SK-N-SH (cell line): ENCODE measurements around the gene UNC13D.

ENCODE experiments used
- EP300 ChIP-seq, 2 experiments: IDR thresholded peaks; 2 replicates each; pipeline versions ENCODE4 v1.4.0 to v1.6.1; 2012; ENCODE audit warnings: borderline replicate concordance in 1 of 2, low read depth in 1 of 2, low read length in 1 of 2
- EZH2phosphoT487 ChIP-seq: fragments of 200-600 bp; sonication (generic); IDR thresholded peaks from 2 replicates; pipeline ENCODE4 v1.6.1; 2017; ENCODE audit warnings: low read depth, mixed run types, mild to moderate bottlenecking, antibody characterized with exemption, moderate library complexity, borderline replicate concordance
- FOXM1 ChIP-seq: IDR thresholded peaks from 2 replicates; pipeline ENCODE4 v1.4.0; 2012; ENCODE audit warnings: low read depth, mild to moderate bottlenecking
- GABPA ChIP-seq: IDR thresholded peaks from 2 replicates; pipeline ENCODE4 v1.4.0; 2012; ENCODE audit warnings: low read depth, mild to moderate bottlenecking
- GATA2 ChIP-seq: sonication (generic); formaldehyde crosslinking; IDR thresholded peaks from 2 replicates; pipeline ENCODE4 v1.5.0; 2020; ENCODE audit warnings: mild to moderate bottlenecking, missing genetic modification reagents
- JUND ChIP-seq: IDR thresholded peaks from 2 replicates; pipeline ENCODE4 v1.4.0; 2012
- NRF1 ChIP-seq: IDR thresholded peaks from 2 replicates; pipeline ENCODE4 v1.6.1; 2012; ENCODE audit warnings: low read depth, mild to moderate bottlenecking, low read length
- POLR2AphosphoS5 ChIP-seq: IDR thresholded peaks from 2 replicates; pipeline ENCODE4 v1.6.1; 2012; ENCODE audit warnings: low read depth, low read length
- RAD21 ChIP-seq: IDR thresholded peaks from 2 replicates; pipeline ENCODE4 v1.6.1; 2012; ENCODE audit warnings: mild to moderate bottlenecking, low read length
- RCOR1 ChIP-seq: fragments of 150-350 bp; IDR thresholded peaks from 2 replicates; pipeline ENCODE4 v1.6.1; 2017; ENCODE audit warnings: antibody characterized with exemption, low read length
- REST ChIP-seq: IDR thresholded peaks from 2 replicates; pipeline ENCODE4 v1.6.1; 2012; ENCODE audit warnings: mild to moderate bottlenecking, low read depth, low read length, moderate library complexity
- USF1 ChIP-seq: IDR thresholded peaks from 2 replicates; pipeline ENCODE4 v1.4.0; 2012; ENCODE audit warnings: low read depth, borderline replicate concordance
- USF2 ChIP-seq: fragments of 150-350 bp; IDR thresholded peaks from 2 replicates; pipeline ENCODE4 v1.6.1; 2017; ENCODE audit warnings: antibody characterized with exemption, low read length, low read depth, borderline replicate concordance
- TF ChIP-seq, protein P1 (sequence below): fragments of 200-600 bp; sonication (generic); IDR thresholded peaks from 2 replicates; pipeline ENCODE4 v1.6.1; 2017; ENCODE audit warnings: antibody characterized with exemption, mild to moderate bottlenecking, moderate library complexity

DNA sequence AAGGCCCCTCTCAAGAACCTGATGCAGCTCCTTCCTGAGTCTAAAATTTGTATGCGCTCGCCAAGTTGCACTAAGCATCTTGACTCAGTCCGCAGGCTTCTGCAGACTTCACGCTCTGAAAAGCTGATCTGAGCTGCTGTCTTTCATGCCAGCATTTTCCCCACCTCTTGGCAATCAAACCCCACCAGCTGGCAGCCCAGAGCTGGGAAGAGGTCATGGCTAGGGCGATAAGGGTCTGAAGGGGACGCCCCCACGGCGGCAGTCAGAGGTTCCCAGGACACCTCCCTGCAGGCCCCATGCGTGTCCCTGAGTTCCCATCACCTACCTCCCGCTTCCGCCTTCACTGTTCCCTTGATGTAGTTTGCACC, 5.1 kb upstream of the UNC13D start:
- TF ChIP-seq JUND (no peak), EZH2phosphoT487 (no peak), USF2 (no peak), GATA2 (no peak), GABPA (no peak), RCOR1 (no peak), NRF1 (no peak), EP300 (IDR thresholded peaks at IDR 0.05; ENCODE audit: borderline replicate concordance in 1 of 2, low read depth in 1 of 2, low read length in 1 of 2) (no peak), FOXM1 (no peak), POLR2AphosphoS5 (no peak), RAD21 (no peak), USF1 (no peak), REST (no peak)
- TF ChIP-seq, protein P1, sequence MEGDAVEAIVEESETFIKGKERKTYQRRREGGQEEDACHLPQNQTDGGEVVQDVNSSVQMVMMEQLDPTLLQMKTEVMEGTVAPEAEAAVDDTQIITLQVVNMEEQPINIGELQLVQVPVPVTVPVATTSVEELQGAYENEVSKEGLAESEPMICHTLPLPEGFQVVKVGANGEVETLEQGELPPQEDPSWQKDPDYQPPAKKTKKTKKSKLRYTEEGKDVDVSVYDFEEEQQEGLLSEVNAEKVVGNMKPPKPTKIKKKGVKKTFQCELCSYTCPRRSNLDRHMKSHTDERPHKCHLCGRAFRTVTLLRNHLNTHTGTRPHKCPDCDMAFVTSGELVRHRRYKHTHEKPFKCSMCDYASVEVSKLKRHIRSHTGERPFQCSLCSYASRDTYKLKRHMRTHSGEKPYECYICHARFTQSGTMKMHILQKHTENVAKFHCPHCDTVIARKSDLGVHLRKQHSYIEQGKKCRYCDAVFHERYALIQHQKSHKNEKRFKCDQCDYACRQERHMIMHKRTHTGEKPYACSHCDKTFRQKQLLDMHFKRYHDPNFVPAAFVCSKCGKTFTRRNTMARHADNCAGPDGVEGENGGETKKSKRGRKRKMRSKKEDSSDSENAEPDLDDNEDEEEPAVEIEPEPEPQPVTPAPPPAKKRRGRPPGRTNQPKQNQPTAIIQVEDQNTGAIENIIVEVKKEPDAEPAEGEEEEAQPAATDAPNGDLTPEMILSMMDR = no peak
